Choroid plexus epithelial cell (primary cell): ENCODE results near the gene COMP.
"Not testable (repeated sequence)": the region's sequence is repeated elsewhere in the genome, so short reads cannot be mapped to it uniquely, and the experiment has no call there.

Source experiments
- DNase-seq: peaks from one replicate; pipeline ENCODE4 v3.0.0-alpha.2; 2010; ENCODE audit warnings: low read depth
- H3K4me3 ChIP-seq: 2 replicates; pipeline ENCODE4 v1.5.1; 2011; ENCODE audit warnings: low read depth, mild to moderate bottlenecking, control low read depth, low read length, moderate library complexity
- TF ChIP-seq, protein P1 (sequence below): conservative IDR thresholded peaks from 2 replicates; pipeline ENCODE4 v1.5.1; 2011; ENCODE audit warnings: low read depth, mild to moderate bottlenecking, control low read depth, inconsistent platforms, low read length, moderate library complexity

COMP gene

DNA sequence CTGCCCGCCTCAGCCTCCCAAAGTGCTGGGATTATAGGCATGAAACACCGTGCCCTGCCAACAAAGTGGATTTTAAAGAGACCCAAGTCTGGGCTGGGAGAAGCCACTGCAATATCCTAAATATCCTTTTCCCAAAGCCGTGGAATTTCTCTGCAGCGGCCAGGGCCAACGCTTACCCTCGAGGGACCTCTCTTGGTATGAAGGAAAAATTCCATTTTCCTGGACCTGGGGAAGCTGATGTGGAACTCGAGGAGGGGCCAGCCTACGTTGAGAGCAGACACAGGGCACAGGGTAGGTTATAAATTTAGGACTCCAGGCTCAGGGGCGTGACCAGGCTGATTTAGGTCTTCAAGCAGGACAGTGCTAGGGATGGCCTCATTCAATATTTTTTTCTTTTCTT, 23.0 kb upstream of the COMP start:
- no peak for DNase-seq
- no peak overlapping the region for H3K4me3 ChIP-seq
- TF ChIP-seq, protein P1, sequence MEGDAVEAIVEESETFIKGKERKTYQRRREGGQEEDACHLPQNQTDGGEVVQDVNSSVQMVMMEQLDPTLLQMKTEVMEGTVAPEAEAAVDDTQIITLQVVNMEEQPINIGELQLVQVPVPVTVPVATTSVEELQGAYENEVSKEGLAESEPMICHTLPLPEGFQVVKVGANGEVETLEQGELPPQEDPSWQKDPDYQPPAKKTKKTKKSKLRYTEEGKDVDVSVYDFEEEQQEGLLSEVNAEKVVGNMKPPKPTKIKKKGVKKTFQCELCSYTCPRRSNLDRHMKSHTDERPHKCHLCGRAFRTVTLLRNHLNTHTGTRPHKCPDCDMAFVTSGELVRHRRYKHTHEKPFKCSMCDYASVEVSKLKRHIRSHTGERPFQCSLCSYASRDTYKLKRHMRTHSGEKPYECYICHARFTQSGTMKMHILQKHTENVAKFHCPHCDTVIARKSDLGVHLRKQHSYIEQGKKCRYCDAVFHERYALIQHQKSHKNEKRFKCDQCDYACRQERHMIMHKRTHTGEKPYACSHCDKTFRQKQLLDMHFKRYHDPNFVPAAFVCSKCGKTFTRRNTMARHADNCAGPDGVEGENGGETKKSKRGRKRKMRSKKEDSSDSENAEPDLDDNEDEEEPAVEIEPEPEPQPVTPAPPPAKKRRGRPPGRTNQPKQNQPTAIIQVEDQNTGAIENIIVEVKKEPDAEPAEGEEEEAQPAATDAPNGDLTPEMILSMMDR: peak; percentile 10

DNA sequence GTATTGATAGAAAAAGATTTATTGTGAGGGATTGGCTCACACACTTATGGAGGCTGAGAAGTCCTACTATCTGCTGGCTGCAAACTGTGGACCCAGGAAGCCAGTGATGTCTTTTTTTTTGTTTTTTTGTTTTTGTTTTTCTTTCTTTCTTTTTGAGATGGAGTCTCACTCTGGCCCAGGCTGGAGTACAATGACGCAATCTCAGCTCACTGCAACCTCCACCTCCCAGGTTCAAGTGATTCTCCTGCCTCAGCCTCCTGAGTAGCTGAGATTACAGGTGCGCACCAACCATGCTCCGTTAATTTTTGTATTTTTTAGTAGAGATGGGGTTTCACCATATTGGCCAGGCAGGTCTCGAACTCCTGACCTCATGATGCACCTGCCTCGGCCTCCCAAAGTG, 20.5 kb upstream of the COMP start:
- not testable (repeated sequence) for DNase-seq, H3K4me3 ChIP-seq

DNA sequence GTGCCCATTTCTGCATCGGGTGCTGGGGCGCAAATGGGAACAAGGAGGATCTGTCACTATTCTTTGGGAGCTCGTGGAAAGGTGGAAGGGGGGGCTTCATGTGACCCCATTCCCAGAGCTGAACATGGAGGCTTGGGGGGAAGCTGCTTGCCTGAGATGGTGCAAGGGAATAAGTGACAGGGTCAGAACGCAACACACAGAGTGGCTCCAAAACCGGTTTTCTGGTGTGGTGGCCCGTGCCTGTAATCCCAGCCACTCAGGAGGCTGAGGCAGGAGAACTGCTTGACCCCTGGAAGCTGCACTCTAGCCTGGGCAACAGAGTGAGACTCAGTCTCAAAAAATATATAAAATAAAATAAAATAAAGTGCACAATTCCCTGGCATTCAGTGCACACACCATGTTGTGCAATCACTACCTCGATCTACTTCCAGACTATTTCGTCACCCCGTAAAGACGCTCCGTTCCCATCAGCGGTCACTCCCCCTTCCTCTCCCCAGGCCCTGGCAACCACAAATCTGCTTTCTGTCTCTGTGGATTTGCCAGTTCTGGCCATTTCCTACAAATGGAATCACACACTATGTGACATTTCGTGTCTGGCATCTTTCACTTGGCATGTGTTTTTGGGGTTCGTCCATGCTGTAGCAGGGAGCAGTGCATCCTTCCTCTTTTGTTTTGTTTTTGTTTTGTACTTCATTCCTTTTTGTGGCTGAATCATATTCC, 18.2 kb upstream of the COMP start:
- DNase-seq: peak; percentile 87
- no peak overlapping the region for H3K4me3 ChIP-seq

DNA sequence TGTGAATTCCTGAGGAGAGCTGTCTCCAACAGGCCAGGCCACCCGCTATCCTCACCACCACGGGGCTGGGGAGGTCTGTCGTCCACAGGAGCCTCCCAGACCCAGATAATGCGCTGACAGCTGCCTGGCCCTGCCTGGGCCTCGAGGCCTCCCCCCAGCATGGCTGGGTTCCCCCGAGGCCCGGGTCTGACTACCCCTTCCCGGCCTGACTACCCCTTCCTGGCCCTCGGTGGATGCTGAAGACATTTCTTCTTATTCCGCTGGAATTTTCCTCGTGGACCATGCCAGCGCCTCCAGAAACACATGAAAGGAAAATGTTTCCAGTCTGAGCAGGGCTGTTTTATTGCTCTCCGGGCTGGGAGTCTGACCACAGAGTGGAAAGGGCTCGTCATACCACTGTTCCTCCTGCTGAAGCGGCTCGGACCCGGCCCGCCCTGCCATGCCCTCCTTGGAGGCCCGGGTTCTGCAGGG, 16.8 kb upstream of the COMP start:
- DNase-seq: no peak
- no peak overlapping the region for H3K4me3 ChIP-seq
- TF ChIP-seq, protein P1: no peak

More for the DNA sequence above, 18.2 kb upstream of the COMP start:
- TF ChIP-seq, protein P1: no peak

DNA sequence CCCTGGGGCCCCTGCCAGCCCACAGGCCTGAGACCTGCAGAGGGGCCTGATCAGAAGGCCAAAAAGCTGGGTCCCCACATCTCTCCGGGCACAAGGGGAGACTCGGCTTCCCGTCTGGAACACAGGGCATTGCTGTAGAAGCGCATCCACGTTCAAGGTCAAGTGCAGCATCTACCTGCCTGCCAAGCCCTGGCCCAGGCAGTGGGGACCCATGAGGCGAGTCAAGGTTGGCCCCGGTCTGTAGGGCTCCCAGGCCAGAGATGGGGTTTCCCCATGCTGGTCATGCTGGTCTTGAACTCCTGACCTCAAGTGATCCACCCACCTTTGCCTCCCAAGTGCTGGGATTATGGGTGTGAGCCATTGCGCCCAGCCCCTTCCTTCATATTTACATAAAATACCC, 13.5 kb upstream of the COMP start:
- TF ChIP-seq, protein P1: no peak
- no peak for DNase-seq
- no peak overlapping the region for H3K4me3 ChIP-seq

DNA sequence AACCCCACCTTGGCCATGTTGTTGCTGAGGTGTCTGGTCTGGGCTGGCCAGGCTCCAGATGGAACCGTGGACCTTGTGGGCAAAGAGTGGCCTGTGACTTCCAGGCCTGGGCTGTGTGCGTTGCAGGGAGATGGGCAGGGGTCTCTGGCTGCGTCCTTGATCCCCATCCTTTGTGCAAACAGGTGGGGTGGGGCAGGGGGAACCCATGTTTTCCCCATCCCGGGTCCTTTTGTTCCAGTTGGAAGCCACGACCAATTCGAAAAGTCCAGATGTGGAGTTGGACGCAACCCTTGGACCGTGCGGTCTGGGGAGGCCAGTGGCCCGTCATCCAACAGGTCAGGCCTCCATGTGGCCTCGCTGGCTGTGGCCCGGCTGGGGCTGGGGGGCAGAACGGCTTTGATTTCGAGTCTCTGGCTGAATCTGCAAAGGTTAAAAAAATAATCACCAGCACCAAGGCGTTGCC, 13.1 kb upstream of the COMP start:
- DNase-seq: no peak
- TF ChIP-seq, protein P1: no peak
- no peak overlapping the region for H3K4me3 ChIP-seq

DNA sequence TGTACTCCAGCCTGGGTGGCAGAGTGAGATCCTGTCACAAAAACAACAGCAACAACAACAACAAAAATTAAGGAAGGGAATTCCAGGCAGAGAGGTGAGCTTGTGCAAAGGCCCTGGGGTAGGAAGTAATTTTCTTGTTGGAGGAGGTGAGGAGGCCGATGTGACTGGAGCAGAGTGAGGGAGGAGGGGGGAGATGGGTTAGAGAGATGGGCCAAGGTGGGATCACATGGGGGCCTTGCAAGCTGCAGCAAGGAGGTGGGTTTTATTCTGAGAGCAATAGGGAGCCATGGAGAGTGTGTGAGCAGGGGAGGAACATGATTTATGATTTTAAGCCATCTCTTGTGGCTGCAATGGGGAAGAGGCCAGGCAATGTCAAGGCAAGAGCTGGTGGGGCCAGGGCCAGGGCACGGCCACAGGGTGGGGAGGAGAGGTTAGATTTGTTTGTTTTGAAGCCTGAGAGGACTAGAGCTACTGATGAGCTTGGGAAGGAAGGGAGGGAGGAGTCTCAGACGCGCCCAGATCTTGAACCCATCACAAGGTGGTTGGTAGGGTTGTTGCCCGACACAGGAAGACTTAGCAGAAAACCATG, 12.5 kb upstream of the COMP start:
- H3K4me3 ChIP-seq: no peak overlapping the region
- TF ChIP-seq, protein P1: no peak
- no peak for DNase-seq
